Activated CD4-positive, alpha-beta T cell treated with anti-CD3 and anti-CD28 coated beads, Interleukin-2, amount 10 ng/mL, durations not matched to agents 7 days and 5 days (primary cell): Measurements from ENCODE around the gene WDR53. TPM values are rescaled to one million over a fixed set of nuclear protein-coding genes. Genes with fewer than 3 reads are reported as not detected.
A peak's percentile ranks its signal among the peaks of the same experiment; 100 is the strongest.
"Not testable (repeated sequence)": the region's sequence is repeated elsewhere in the genome, so short reads cannot be mapped to it uniquely, and the experiment has no call there.

Experiments
- CTCF ChIA-PET: fragments of 350-600 bp; sonication (Branson Sonifier 250); formaldehyde crosslinking; loops from one replicate; lab custom pipeline; 2021; ENCODE audit warnings: antibody characterized with exemption; lab: Charles Lee
- POLR2A ChIA-PET: fragments of 350-600 bp; sonication (Branson Sonifier 250); formaldehyde crosslinking; loops from one replicate; lab custom pipeline; 2021; ENCODE audit warnings: antibody characterized with exemption; lab: Charles Lee
- DNase-seq: peaks from one replicate; pipeline ENCODE4 v3.0.0-alpha.2; 2020
- H3K27ac Mint-ChIP-seq: one replicate; pipeline ENCODE4 v1.8.0; 2021; ENCODE audit warnings: mild to moderate bottlenecking, moderate library complexity, mixed read lengths
- H3K27me3 Mint-ChIP-seq: one replicate; pipeline ENCODE4 v1.8.0; 2021; ENCODE audit warnings: mixed read lengths
- H3K36me3 Mint-ChIP-seq: one replicate; pipeline ENCODE4 v1.8.0; 2021; ENCODE audit warnings: low read depth, mixed read lengths
- H3K4me1 Mint-ChIP-seq: one replicate; pipeline ENCODE4 v1.8.0; 2021; ENCODE audit warnings: mixed read lengths
- H3K4me3 Mint-ChIP-seq: one replicate; pipeline ENCODE4 v1.8.0; 2021; ENCODE audit warnings: mild to moderate bottlenecking, moderate library complexity, mixed read lengths
- H3K9me3 Mint-ChIP-seq: one replicate; pipeline ENCODE4 v1.8.0; 2021; ENCODE audit warnings: mixed read lengths
- total RNA-seq, 2 experiments: library from RNA; stranded (reverse); gene quantifications; one replicate each; pipeline ENCODE4 v1.2.3, GENCODE V29; 2021

WDR53 gene
- total RNA-seq, 2 experiments from 2014 or later, result 19.5 to 24.8 TPM

GRCh38 chr3:196599734-196600128 is 31.4 kb upstream of the WDR53 start:
- Mint-ChIP-seq H3K9me3 (no peaks in the 10 kb centered on the region), H3K27me3 (peaks cover 17% of the 10 kb centered on the region), H3K4me1 (peaks cover 18% of the 10 kb centered on the region), H3K27ac (no peak overlapping the region), H3K4me3 (no peak overlapping the region), H3K36me3 (no peaks in the 10 kb centered on the region)
- no peak for DNase-seq
- ChIA-PET CTCF (interaction anchor here (2.1 to 3.6 kb wide), 2 partner anchors 10 to 15 kb away, joined by 4 to 13 read pairs; no protein-coding TSS in a partner anchor), POLR2A (no interaction called here)

GRCh38 chr3:196597971-196598733 is 29.8 kb upstream of the WDR53 start:
- H3K4me1 Mint-ChIP-seq, H3K9me3 Mint-ChIP-seq, POLR2A ChIA-PET, H3K36me3 Mint-ChIP-seq: not testable (repeated sequence)
- Mint-ChIP-seq H3K27ac (peak overlapping the region; percentile 58), H3K27me3 (peaks cover 17% of the 10 kb centered on the region), H3K4me3 (peak overlapping the region; percentile 63)
- CTCF ChIA-PET, result interaction anchor here (0.6 to 3.6 kb wide), 4 partner anchors 11 to 69 kb away, joined by 3 to 13 read pairs (median 4); no protein-coding TSS in a partner anchor
- DNase-seq, result peak; percentile 39

GRCh38 chr3:196596355-196596754 is 28.0 kb upstream of the WDR53 start:
- H3K36me3 Mint-ChIP-seq, result no peaks in the 10 kb centered on the region
- H3K4me3 Mint-ChIP-seq, result no peak overlapping the region
- H3K27ac Mint-ChIP-seq, result no peak overlapping the region
- H3K4me1 Mint-ChIP-seq, result peaks cover 9% of the 10 kb centered on the region
- peaks cover 17% of the 10 kb centered on the region for H3K27me3 Mint-ChIP-seq
- no peak for DNase-seq
- ChIA-PET CTCF (interaction anchor here (0.7 kb wide), 1 partner anchor 13 kb away, joined by 5 read pairs; no protein-coding TSS in a partner anchor), POLR2A (no interaction called here)
- no peaks in the 10 kb centered on the region for H3K9me3 Mint-ChIP-seq

GRCh38 chr3:196590279-196590678 is 21.9 kb upstream of the WDR53 start:
- DNase-seq, result no peak
- Mint-ChIP-seq H3K27me3 (no peaks in the 10 kb centered on the region), H3K4me1 (no peaks in the 10 kb centered on the region), H3K27ac (no peak overlapping the region), H3K36me3 (peaks cover 12% of the 10 kb centered on the region), H3K9me3 (no peaks in the 10 kb centered on the region), H3K4me3 (no peak overlapping the region)
- ChIA-PET CTCF (interaction anchor here (0.6 to 1.5 kb wide), 6 partner anchors 9 to 62 kb away, joined by 3 to 6 read pairs (median 4); partner anchors contain the start of genes FBXO45 and WDR53), POLR2A (no interaction called here)

GRCh38 chr3:196585044-196585757 is 16.8 kb upstream of the WDR53 start:
- Mint-ChIP-seq H3K4me3 (no peak overlapping the region), H3K4me1 (peaks cover 5% of the 10 kb centered on the region), H3K27ac (no peak overlapping the region), H3K36me3 (peaks cover 37% of the 10 kb centered on the region), H3K9me3 (no peaks in the 10 kb centered on the region), H3K27me3 (no peaks in the 10 kb centered on the region)
- ChIA-PET POLR2A (no interaction called here), CTCF (interaction anchor here (0.8 to 1.9 kb wide), 2 partner anchors 14 to 24 kb away, joined by 3 to 6 read pairs; no protein-coding TSS in a partner anchor)
- DNase-seq, result no peak

- H3K9me3 Mint-ChIP-seq, result no peaks in the 10 kb centered on the region
- POLR2A ChIA-PET, result no interaction called here
- CTCF ChIA-PET, result interaction anchor here (0.5 to 1.1 kb wide), 3 partner anchors 13 to 366 kb away, joined by 3 to 5 read pairs (median 3); no protein-coding TSS in a partner anchor
Measured at GRCh38 chr3:196572389-196572788, 4.0 kb upstream of the WDR53 start.

GRCh38 chr3:196570332-196570731 is 2.0 kb upstream of the WDR53 start:
- DNase-seq, H3K9me3 Mint-ChIP-seq, H3K27me3 Mint-ChIP-seq, H3K27ac Mint-ChIP-seq, POLR2A ChIA-PET: not testable (repeated sequence)
- H3K4me3 Mint-ChIP-seq, result peak overlapping the region; percentile 96
- peaks cover 43% of the 10 kb centered on the region for H3K4me1 Mint-ChIP-seq
- H3K36me3 Mint-ChIP-seq, result peaks cover 17% of the 10 kb centered on the region
- CTCF ChIA-PET, result interaction anchor here (1.3 to 1.4 kb wide), 2 partner anchors 14 to 372 kb away, joined by 4 to 6 read pairs; partner anchors contain the start of gene NCBP2

More at GRCh38 chr3:196572389-196572788, 4.0 kb upstream of the WDR53 start:
- no peak for DNase-seq
- no peak overlapping the region for H3K4me3 Mint-ChIP-seq
- peaks cover 33% of the 10 kb centered on the region for H3K4me1 Mint-ChIP-seq
- peaks cover 7% of the 10 kb centered on the region for H3K36me3 Mint-ChIP-seq
- no peaks in the 10 kb centered on the region for H3K27me3 Mint-ChIP-seq
- no peak overlapping the region for H3K27ac Mint-ChIP-seq

GRCh38 chr3:196569003-196569516 is 706 bp upstream of the WDR53 start:
- CTCF ChIA-PET, result interaction anchor here (0.5 to 2.1 kb wide), 8 partner anchors 11 to 47 kb away, joined by 3 to 7 read pairs (median 4); no protein-coding TSS in a partner anchor
- H3K27me3 Mint-ChIP-seq, result no peaks in the 10 kb centered on the region

GRCh38 chr3:196563721-196564225 is 4.6 kb downstream of the WDR53 start:
- peak overlapping the region; percentile 54 for H3K4me3 Mint-ChIP-seq
- no peaks in the 10 kb centered on the region for H3K9me3 Mint-ChIP-seq
- CTCF ChIA-PET, result no interaction called here
- no peaks in the 10 kb centered on the region for H3K27me3 Mint-ChIP-seq
- peaks cover 56% of the 10 kb centered on the region for H3K4me1 Mint-ChIP-seq
- POLR2A ChIA-PET, result no interaction called here
- H3K36me3 Mint-ChIP-seq, result peaks cover 30% of the 10 kb centered on the region
- peak overlapping the region; percentile 93 for H3K27ac Mint-ChIP-seq
- peak; percentile 40 for DNase-seq

More at GRCh38 chr3:196569003-196569516, 706 bp upstream of the WDR53 start:
- POLR2A ChIA-PET, result interaction anchor here (0.9 kb wide), 1 partner anchor 68 kb away, joined by 4 read pairs; no protein-coding TSS in a partner anchor
- Mint-ChIP-seq H3K4me1 (peaks cover 46% of the 10 kb centered on the region), H3K36me3 (peaks cover 20% of the 10 kb centered on the region), H3K9me3 (no peaks in the 10 kb centered on the region), H3K4me3 (peak overlapping the region; percentile 96), H3K27ac (peak overlapping the region; percentile 94)
- DNase-seq, result peak; percentile 57

- CTCF ChIA-PET, result interaction anchor here (0.6 to 1.2 kb wide), 2 partner anchors 13 to 1106 kb away, joined by 3 to 6 read pairs; no protein-coding TSS in a partner anchor
- Mint-ChIP-seq H3K4me1 (peaks cover 30% of the 10 kb centered on the region), H3K27ac (peak overlapping the region; percentile 31), H3K27me3 (no peaks in the 10 kb centered on the region), H3K9me3 (no peaks in the 10 kb centered on the region), H3K4me3 (no peak overlapping the region), H3K36me3 (peaks cover 19% of the 10 kb centered on the region)
- POLR2A ChIA-PET, result no interaction called here
- DNase-seq, result no peak
Measured at GRCh38 chr3:196559826-196560225, 8.5 kb downstream of the WDR53 start.

- H3K36me3 Mint-ChIP-seq, result peaks cover 19% of the 10 kb centered on the region
- H3K27ac Mint-ChIP-seq, result no peak overlapping the region
- H3K9me3 Mint-ChIP-seq, result no peaks in the 10 kb centered on the region
- ChIA-PET POLR2A (no interaction called here), CTCF (interaction anchor here (1.2 to 1.3 kb wide), 2 partner anchors 10 to 29 kb away, joined by 3 to 4 read pairs; partner anchors contain the start of genes FBXO45 and WDR53)
- no peaks in the 10 kb centered on the region for H3K27me3 Mint-ChIP-seq
- no peak overlapping the region for H3K4me3 Mint-ChIP-seq
- H3K4me1 Mint-ChIP-seq, result peaks cover 18% of the 10 kb centered on the region
- DNase-seq, result no peak
Measured at GRCh38 chr3:196558476-196558875, 9.9 kb downstream of the WDR53 start.

- ChIA-PET POLR2A (no interaction called here), CTCF (interaction anchor here (0.5 to 1.2 kb wide), 3 partner anchors 11 to 252 kb away, joined by 3 read pairs; partner anchors contain the start of genes FBXO45 and WDR53)
- Mint-ChIP-seq H3K27me3 (no peaks in the 10 kb centered on the region), H3K9me3 (no peaks in the 10 kb centered on the region), H3K4me3 (no peak overlapping the region), H3K27ac (no peak overlapping the region), H3K4me1 (peaks cover 12% of the 10 kb centered on the region), H3K36me3 (peaks cover 19% of the 10 kb centered on the region)
- DNase-seq, result no peak
Measured at GRCh38 chr3:196557236-196557635, 11.1 kb downstream of the WDR53 start.
